HG02588 (cell line): ENCODE results near the gene ADCY2.

Experiments
- ATAC-seq: cut with Tn5 transposase; IDR thresholded peaks from one replicate; pipeline ENCODE4 v1.9.1; 2021; ENCODE audit warnings: mild to moderate bottlenecking, moderate library complexity; ENCODE audit not compliant: unreplicated experiment

The ADCY2 gene

DNA sequence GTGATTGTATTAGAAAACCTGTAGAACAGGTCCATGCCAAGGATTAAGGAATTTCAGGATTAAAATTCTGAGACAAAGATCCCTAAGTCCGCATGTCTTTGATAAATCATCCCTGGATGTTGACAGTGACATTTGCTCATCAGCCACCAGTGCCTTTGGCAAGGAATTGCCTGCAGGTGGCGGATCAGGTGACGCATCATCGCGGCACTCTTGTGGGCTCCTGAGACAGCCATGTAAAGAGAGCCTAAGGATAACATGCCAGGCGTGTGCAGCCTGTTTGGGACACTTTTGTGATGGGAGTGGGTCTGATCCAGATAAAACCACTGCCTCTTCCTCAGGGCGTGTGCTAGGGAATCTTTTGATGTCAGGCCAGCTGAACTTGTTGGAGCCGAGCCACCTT, 40.6 kb downstream of the ADCY2 start:
- ATAC-seq = no peak

DNA sequence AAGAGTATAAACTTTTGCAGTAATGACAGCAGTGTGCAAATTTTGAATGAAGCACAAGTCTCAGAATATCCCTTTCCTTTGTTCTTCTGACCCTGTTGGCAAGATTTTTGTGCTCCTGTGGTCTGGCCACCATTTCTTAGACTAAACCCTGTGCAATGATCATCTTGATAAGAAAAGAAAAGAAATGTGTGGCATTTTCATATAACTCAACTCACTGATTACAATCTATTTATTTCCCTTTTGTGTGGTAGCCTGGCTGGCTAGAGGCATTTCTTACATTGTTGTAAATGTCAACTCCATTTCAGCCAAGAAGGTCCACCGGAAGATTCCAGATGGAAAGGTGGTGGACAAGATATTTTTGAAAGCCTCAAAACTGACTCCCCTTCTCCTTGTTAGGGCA, 41.9 kb downstream of the ADCY2 start:
- no peak for ATAC-seq

DNA sequence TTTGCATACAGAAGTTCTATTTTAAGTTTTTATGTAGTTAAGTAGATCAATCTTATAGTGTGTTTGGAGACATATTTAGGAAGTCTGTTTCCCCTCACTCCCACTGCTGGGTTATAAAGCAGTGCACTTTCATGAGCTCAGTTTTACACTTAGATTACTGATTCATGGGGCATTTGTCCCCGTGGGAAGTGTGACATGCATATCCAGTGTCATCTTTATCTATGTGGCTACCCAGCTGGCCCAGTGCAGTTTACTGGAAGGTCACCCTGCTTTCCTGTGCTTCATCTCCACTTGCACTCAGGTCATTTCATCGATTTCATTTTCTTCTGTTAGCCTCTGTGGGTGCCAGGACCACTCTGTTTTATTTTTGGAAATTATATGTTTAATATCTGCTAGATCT, 49.1 kb downstream of the ADCY2 start:
- ATAC-seq = no peak

DNA sequence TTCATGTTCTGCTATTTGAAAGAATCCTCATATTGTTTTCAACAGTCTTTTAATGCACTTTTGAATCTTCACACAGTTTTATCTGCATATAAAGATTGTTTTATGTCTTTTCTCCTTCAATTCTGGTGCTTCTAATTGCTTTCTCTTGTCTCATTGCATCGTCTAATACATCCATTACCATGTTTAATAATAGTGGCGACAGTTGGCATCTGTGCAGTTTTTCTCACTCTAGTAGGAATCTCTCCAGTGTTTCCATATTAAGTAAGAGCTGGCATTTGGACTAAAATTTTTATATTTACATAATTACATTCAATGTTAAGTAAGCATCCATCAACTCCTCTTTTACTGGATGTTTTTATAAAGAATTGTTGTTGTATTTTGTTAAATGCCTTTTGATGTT, 49.9 kb downstream of the ADCY2 start:
- ATAC-seq = no peak

DNA sequence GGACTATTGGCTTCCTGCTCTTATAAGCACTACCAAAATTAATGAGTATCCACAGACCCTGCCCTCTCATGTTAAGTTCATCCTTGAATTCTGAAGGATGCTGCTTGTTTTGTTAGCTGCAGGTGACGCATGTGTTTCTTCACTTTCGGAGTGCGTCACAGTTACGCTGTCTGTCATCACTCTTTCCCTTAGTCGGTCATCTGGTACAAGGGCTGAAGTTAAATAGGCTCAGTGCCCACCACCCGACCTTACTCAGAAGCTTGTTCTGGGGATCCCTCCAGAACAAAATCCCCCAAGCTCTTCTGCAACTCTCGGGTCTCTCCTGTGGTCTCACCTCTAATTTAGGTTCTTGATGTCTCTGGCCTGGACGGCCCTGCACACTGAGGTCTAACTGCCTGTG, 51.0 kb downstream of the ADCY2 start:
- no peak for ATAC-seq

DNA sequence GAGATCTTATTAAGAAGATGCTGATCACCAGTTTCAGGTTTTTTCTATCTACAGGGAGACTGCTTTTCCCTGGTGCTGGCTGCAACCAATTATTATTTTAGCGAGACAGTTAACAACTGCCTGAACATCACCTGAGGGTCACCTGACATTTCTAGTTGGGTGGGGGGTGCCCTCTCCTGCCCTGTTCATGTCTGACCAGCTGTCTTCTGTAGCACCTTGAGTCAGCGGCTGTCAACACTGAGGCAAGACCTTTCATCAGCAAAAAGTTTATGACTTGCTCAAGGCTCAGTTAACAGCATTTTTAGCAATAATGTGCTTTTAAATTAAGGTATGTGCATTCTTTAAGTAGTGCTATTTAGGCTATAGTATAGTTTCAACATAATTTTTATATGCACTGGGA, 58.0 kb downstream of the ADCY2 start:
- no peak for ATAC-seq

DNA sequence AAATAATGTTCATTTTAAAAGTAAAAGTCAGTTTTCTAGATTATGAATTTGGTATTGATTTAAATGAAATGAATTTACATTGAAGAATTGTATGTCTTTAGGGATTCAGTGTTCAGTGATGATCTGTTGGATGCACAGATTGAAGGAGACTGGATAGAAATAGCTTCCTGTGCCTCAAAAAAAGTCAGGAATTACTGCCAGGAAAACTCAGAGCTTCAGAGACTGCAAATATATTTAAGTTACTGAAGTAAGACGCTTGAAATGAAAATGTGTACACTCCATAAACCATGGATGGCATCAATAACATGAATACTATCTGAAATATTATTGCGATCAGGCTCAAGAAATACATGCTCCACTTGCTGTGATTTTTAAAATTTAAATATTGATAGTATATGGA, 60.3 kb downstream of the ADCY2 start:
- no peak for ATAC-seq

DNA sequence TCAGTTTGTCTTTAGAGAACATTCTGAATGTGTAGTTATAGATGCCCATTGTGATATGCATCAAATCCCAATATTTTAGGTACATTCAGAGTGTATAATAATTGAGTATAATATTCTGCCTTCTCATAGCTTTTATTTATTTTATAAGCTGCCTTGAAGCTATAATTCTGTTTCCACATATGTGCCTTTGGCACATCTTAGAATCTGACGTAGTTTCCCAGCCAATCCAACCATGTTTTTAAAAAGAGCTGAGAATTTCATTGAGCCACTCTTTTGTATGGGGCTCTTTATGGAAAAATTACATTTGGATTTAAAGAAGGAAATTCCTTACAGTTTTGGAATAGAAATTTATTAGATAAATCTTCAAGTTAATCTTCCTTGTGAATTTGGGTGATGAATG, 65.4 kb downstream of the ADCY2 start:
- no peak for ATAC-seq

DNA sequence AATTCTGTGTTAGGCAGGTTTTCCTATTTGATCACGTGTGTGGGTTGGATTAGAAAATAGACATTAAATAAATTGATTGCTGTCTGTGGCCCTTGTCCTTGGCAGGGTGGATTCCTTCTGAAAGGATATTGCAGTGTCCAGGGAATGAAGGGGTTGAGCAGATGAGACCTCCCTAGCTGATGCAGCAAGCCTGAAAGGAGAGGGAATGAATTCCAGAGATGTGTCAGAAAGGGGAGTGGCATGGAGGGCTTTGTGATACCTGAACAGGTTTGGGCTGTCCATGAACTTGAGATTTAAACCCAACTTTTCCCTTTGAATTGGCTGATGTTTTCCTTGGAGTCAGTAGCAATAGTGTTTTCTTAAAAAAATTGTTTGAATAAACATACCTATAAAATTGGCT, 66.8 kb downstream of the ADCY2 start:
- no peak for ATAC-seq

DNA sequence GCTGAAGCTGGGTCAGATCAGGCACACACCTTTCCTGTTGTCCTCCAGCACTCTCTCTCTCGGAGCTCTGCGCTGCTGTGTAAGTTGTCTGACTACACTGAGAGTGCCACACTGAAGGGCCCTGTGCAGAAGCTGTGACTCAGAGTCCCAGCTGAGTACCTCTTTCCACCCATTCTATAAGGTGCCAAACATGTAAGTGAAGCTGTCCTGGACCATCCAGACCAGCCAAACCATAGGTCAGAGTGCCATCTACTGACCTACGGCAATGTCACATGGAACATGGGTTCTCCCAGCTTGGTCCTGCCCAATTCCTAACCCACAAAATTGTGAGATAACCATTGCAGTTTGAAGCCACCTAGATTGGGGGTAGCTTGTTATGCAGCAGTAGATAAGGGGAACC, 68.2 kb downstream of the ADCY2 start:
- ATAC-seq = no peak

GRCh38 chr5:7467179-7467578, 71.2 kb downstream of the ADCY2 start:
- no peak for ATAC-seq

DNA sequence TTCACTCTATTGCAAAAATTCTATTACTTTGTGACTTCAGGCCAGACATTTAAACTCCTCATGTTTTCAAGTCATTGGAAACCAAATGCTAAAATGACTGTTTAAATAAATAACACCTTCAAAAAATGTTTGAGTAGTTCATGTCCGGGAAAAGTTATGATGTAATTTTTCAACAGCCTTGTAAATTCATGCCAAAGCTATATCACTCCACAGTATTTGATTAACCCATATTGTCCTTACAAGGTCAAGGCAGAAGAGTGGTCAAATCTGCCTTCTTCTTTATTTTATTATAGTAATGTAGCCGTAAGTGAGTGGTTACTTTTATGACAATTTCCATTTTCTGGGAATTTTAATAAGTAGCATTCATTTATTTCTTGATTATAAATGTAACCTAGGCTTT, 72.8 kb downstream of the ADCY2 start:
- ATAC-seq = no peak

DNA sequence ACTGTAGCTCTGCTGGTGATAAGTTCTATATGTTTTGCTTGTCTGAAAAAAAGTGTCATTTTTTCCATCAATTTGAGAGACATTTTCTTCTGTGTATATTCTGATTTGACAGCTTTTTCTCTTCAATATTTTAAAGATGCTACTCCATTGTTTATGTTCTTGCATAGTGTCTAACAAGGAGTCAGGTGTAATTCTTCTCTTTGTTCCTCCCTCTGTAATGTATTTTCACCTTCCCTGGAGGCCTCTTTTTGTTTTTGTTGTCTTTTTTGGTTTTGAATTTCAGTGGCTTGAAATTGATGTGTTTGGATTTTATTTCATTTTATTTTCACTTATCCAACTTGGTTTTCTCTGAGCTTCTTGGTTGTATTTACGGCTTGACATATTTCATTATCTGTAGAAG, 75.8 kb downstream of the ADCY2 start:
- ATAC-seq = no peak

DNA sequence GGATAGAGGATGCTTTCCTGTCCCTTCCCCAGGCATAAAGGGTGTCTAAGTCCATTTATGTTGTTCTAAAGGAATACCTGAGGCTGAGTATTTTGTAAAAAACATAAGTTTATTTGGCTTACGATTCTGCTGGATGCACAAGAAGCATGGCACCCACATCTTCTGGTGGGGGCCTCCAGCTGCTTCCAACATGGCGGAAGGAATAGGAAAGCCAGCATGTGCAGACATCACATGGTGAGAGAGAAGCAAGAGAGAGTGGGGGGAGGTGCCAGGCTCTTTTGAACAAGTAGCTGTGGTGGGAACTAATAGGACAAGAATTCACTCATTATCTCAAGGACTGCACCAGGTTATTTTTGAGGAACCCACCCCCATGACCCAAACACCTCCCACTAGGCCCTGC, 77.2 kb downstream of the ADCY2 start:
- no peak for ATAC-seq

DNA sequence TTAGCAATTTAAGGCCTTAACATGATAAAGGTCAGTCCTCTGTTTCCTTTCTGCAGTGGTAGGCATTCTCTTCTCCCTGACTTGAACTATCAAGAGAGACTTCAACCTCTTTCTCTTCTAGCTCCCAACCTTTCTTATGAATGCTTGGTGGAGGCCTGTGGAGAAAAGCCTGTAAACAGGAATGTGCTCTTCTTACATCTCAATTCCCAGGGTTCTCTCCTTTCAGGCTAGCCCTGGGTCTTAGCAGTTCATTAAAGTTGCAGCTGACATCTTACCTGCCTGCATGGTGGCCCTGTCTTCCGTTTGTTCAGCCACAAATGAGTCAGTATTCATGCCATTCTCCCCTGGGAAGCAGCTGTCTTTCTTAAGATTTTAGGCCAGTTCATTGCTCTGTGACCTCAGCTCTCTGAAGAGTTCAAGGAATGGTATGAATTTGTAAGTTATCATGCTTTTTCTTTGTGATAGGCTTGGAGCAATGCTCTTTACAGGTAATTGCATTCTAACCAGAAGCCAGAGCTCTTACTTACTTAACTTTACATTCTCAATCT, 77.8 kb downstream of the ADCY2 start:
- ATAC-seq = no peak

DNA sequence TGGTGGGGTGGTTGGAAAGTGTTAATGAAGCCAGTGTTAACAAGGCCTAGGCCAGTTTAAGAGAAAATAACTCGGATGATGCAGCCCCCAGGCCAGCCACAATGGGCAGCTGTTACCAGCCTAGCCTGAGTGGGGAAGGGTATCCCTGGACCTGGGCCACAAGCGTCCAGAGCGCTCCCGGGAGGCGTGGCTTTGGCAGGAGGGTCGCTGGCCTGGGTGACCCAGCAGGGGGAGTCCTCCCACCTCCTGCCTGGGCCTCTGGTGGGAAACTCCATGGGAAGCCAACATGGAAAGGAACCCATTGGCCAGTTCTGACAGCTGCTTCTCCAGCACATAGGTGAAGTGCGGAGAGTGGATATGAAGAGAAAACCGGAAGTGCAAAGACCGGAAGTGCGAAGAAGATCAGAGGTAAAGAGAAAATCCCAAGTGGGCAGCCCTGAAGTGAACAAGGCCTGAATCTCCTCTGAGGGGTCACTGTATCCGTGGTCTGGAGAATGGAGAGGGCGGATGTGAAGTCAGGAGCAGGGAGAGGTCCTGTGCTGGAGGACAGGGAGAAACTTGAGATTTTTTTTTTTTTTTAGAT, 79.0 kb downstream of the ADCY2 start:
- ATAC-seq = no peak

GRCh38 chr5:7478459-7478858, 82.5 kb downstream of the ADCY2 start:
- ATAC-seq = no peak

GRCh38 chr5:7488734-7489133, 92.8 kb downstream of the ADCY2 start:
- no peak for ATAC-seq

DNA sequence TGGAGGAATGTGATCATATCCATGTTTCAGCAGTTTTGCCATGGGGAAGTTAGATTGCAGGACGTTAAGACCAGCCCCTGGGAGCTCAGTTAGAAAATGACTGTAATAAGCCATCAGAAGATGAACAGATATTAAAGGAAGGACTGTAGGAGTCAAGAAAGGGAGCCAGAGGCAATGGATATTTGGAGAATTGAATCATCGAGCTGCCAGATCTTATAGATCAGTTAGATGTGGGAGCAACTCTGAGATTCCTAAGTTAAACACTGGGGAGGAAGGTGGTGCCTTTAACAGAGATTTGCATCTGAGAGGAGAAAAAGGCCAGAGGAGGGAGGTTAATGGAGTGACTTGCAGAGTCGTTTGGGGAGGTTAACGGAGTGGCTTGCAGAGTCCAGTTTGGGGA, 96.4 kb downstream of the ADCY2 start:
- no peak for ATAC-seq

GRCh38 chr5:7493081-7493480, 97.1 kb downstream of the ADCY2 start:
- no peak for ATAC-seq

DNA sequence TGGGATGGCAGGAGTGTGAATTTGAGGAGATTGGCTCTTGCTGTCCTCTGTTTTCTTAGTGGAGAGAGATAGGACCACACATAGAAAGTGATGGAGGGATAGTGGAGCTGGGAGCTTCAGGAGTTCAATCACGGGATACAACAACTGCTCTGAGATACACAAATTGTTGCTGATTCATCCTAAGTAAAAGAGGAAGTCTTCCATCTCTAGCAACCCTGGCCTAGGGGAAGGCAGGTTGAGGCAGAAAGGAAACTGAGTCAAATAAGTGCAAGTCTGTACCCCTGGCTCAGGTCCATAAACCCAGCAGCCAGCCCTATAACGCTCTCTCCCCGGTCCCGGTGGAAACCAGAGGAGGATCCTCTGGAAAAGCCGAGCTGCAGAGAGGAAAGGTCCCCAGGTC, 97.7 kb downstream of the ADCY2 start:
- ATAC-seq = no peak

DNA sequence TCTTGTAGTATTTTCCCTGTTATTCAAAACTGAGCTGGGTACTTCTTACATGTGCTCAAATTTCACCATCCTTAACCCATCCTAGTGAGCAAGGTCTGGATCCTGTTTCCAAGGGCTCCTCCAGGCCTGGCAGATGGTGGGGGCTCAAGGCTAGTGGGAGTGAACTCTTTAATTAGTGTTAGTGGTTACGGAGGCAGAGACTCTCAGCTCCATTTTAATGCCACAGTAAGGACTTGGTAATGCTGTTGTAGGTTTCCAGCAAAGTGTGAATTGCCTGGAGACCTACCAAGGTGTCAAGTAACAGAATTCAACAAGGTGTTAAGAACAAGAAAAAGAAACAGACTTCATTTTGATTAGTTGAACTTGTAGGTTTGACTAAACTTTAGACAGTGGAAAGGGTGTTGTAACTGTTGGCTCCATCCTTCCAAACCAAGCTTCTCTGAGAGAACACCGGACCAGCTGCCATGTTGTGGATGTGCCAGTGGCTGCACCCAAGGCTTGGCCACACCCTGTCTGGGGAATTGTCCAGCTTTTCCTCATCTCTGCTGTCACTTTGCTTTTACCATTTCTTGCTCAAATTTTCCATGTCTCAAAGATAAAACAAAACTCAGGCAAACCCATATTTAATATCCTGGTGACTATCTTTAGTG, 98.7 kb downstream of the ADCY2 start:
- ATAC-seq = no peak

DNA sequence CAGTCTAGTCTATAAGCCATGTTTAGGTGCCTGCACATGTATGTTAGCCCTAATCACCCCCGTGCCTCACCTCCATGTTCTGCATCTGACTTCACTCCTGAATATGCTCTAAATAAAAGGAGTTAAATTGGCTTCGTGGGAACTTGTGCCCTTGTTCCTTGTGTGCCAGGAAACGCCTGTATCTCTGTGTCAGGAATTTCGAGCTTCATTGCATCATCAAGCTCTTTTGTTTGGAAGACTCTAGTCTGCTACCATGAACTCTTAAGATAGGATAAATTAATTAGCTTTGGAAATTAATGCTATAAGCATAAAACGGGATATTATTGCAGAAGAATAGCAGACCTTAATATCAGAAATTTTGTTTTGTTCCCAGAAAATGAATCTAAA, 99.2 kb downstream of the ADCY2 start:
- ATAC-seq = no peak
